Activated CD4-positive, alpha-beta T cell treated with anti-CD3 and anti-CD28 coated beads, Interleukin-2, amount 50 U/mL, for 4 hours (primary cell): ENCODE measurements around the gene CDYL2.
"Not testable (repeated sequence)": the region's sequence is repeated elsewhere in the genome, so short reads cannot be mapped to it uniquely, and the experiment has no call there.

ENCODE experiments used
- DNase-seq, 2 experiments: peaks; one replicate each; pipeline ENCODE4 v3.0.0-alpha.2; 2020

The CDYL2 gene

DNA sequence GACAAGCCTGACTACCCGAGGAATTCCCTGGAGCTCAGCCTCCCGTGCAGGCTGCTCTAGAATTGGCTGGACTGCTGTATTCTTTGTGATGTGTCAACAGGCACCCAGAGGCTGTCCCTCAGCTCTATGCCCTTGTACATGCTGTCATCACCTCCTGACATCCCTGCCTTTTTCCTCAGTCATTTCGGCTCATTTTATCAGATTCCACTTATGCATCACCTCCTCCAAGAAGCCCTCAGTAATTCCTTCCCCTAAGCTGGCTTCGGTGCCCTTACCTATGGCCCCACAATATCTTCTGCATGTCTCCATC is 137.2 kb downstream of the CDYL2 start:
- no peak for DNase-seq

DNA sequence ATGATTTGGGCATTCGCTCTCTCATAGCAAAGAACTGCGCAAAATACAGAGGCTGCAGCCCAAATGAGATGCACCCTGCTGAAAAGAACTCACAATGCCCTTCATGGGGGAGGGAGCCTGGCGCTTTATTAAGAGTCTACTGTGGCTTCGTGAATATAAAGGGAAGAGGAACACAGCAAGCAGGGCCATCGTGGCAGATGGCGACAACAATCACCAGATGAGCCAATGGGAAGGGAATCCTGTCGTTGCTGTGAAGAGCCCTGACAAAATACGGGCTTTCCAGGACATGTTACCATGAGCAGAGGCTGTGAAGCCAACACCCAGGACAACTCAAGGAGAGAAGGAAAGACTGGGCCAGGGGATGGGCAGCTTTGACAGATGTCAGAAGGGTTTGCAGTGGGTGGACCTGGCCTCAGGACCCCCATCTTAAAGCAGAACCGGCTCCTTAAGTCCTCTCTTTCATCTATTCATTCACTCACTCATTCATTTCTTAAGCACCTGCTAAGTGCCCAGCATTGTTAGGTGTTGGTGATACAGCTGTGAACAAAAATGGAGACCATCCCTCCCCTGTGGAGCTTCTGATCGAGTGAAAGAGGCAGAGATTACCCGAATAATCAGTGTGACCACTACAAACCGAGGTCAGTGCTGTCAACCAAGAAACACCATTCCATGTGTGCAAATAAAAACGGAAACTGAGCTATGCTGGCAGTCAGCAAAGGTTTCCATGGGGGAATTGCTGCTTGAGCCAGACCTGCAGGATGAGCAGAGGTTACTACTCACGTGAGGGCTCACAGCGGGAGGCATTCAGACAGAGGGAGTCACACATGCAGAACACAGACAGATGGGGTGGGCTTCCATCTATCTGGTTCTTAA is 137.8 kb downstream of the CDYL2 start:
- no peak for DNase-seq

DNA sequence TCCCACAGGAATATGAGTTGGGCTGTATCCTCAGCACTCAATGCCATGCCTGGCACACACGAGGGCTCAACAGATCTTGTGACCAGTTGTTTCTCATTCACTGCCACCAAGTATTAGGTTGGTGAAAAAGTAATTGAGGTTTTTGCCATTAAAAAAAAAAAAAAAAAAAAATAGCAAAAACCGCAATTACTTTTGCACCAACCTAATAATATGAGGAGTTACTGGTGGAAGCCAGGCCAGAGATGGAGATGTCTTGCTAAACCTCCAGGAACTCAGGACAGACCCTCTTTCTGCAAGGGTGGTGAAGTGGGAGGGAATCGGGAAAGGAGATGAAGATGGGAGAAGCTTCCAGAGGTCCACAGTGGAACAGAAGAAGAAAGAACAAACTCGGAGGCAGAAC is 139.0 kb downstream of the CDYL2 start:
- no peak for DNase-seq

- DNase-seq = no peak
These were observed 139.6 kb downstream of the CDYL2 start for GRCh38 chr16:80664786-80665185.

DNA sequence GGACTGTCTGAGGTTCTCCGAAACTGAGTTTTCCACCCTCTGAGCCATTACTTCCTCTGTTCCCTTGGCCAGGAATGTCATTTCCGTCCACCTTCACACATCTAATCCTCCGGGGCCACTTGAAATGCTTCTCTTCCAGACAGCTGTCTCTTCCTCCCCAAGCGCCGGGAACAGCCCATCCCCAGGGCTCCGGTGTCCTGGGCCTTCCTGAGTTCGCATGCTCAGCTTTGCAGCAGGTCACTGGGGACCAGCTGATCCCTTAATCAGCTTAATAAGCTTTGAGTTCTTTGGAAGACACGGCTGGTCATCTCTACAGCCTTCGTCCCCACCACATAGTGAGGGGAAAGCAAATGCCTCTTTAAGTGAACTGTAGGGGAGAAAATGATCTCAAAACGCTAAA is 140.2 kb downstream of the CDYL2 start:
- no peak for DNase-seq

- DNase-seq = no peak
These were observed 141.3 kb downstream of the CDYL2 start for GRCh38 chr16:80663078-80663477.

DNA sequence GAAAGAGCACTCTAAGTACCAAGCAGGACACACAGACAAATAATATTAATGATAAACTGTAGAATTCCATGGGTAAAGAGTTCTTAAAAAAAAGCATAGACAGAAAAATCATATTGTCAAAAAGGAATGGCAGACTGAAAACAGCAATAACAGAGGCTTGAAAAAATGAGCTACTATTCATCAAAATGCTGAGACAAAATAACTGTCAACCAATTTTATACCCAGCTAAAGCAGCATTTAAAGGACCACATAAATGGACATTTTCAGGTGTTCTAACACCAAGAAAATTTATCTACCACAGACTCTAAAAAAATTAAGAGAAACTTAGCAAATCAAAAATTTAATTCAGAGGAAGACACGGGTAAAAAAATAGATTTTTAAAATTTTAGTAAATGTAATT is 144.5 kb downstream of the CDYL2 start:
- DNase-seq = no peak

- peak; percentile 8 to 21 for DNase-seq
These were observed 147.7 kb downstream of the CDYL2 start for GRCh38 chr16:80656711-80657150.

DNA sequence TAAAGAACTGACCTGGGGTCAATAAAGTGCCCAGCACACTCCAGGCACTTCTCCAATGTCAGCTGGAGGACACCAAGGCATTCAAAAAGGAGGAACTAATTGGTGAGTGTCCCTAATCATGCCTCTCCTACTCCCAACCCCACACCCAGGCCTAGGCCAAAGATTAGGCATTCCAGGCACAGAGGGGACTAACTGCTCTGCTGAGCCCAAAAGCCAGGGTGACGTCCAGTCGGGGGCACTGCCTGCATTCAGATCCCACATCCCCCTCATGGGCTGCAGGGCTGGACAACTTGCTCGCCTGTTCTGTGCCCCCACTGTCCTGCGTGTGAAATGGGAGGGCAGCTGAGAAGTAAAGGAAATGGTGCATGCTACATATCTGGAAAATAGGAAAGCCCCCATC is 148.2 kb downstream of the CDYL2 start:
- no peak for DNase-seq

- DNase-seq = no peak
These were observed 148.6 kb downstream of the CDYL2 start for GRCh38 chr16:80655751-80656150.

- DNase-seq = no peak
These were observed 150.1 kb downstream of the CDYL2 start for GRCh38 chr16:80654094-80654862.

GRCh38 chr16:80652441-80652840 is 152.0 kb downstream of the CDYL2 start:
- no peak for DNase-seq

DNA sequence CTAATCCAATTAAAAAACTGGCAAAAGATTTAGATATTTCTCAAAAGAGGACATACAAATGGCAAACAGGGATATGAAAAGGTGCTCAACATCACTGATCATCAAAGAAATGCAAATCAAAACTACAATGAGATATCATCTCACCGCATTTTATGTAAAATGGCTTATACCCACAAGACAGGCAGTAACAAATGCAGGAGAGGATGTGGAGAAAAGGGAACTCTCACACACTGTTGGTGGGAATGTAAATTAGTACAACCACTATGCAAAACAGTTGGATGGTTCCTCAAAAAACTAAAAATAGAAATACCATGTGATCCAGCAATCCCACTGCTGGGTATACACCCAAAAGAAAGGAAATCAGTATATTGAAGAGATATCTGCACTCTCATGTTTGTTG is 154.1 kb downstream of the CDYL2 start:
- DNase-seq = not testable (repeated sequence)

DNA sequence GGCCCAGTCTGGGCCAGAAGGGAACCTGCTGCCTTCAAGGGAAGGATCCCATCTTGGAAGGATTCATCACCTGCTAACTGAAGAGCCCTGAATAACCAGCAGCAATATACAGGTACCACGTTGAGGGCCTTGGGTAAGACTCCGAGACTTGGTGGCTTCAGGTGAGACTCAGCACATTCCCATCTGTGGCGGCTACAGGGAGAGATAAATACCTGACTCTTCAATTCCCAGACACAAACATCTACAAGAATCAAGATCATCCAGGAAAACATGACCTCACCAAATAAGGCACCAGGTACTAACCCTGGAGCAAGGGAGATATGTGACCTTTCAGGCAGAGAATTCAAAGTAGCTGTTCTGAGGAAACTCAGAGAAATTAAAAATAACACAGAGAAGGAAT is 164.1 kb downstream of the CDYL2 start:
- no peak for DNase-seq

DNA sequence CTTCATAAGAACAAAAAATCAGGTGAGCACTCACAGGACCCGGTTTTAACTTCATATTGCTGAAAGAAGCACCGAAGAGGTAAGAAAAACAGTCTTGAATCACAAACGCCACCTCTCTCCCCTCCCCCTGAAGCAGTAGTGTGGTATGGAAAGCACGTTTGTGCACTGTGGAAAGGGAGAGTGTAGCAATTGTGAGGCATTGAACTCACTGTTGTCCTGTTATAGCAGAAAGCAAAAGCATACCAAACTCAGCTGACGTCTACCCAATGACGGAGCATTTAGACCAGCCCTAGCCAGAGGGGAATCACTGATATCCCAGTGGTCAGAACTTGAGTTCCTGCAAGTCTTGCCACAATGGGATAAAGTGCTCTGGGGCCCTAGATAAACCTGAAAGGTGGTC is 164.8 kb downstream of the CDYL2 start:
- no peak for DNase-seq

GRCh38 chr16:80637621-80638020 is 166.8 kb downstream of the CDYL2 start:
- DNase-seq = no peak

GRCh38 chr16:80631581-80631980 is 172.8 kb downstream of the CDYL2 start:
- DNase-seq = no peak

DNA sequence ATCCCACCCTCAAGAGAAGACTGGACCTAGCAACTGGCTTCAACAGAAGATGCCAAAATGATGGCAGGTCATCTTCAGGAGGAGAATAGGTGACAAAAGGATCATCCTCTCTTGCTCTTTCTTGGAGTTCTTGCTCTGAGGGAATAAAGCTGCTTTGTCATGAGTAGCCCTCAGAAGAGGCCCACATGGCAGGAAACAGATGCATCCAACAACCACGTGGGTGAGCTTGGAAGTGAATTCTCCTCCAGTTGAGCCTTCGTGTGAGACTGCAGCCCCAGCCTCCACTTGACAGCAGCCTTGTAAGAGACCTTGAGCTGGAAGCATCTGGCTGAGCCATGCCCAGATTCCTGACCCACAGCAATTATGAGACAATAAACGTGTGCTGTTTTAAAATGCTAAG is 176.1 kb downstream of the CDYL2 start:
- no peak for DNase-seq

- DNase-seq = no peak
These were observed 177.3 kb downstream of the CDYL2 start for GRCh38 chr16:80627108-80627507.

DNA sequence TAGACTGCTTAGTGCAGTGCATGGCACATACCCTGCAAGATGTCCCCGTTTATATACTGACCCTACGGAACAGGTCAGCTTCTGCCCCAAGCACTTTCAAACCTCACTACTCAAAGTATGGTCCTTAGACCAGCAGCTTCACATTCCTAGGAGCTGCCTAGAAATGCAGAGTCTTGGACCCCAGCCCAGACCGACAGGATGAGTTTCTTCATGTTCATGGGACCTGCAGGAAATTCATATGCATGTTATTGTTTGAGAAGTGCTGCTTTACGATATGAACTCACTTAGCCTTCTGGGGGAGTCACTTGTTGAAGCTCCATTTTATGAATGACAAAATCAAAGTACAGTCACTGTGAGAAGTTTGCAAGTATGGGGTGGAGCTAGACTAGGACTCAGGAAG is 181.0 kb downstream of the CDYL2 start:
- no peak for DNase-seq

GRCh38 chr16:80622007-80622406 is 182.4 kb downstream of the CDYL2 start:
- DNase-seq = no peak

GRCh38 chr16:80620736-80621605 is 183.4 kb downstream of the CDYL2 start:
- DNase-seq = no peak

GRCh38 chr16:80619824-80620223 is 184.6 kb downstream of the CDYL2 start:
- no peak for DNase-seq
